Thyroid gland (tissue), 4 donors: ENCODE results near the gene HAP1.

Source experiments
- POLR2A ChIP-seq, 2 donors: fragments of 450-650 bp; IDR thresholded peaks; one replicate each; pipeline ENCODE4 v1.6.1; 2017; ENCODE audit warnings: antibody characterized with exemption in 2 of 2, mild to moderate bottlenecking in 2 of 2, moderate library complexity in 1 of 2
- TF ChIP-seq, protein P1 (sequence below), 6 experiments: fragments of 200-600 bp in 3 of 6; fragments of 450-650 bp in 3 of 6; sonication (generic) in 3 of 6; IDR thresholded peaks; one replicate each; pipeline ENCODE4 v1.5.1; 2016 to 2019; ENCODE audit warnings: antibody characterized with exemption in 6 of 6, mild to moderate bottlenecking in 2 of 6, inconsistent platforms in 1 of 6, moderate library complexity in 1 of 6

DNA sequence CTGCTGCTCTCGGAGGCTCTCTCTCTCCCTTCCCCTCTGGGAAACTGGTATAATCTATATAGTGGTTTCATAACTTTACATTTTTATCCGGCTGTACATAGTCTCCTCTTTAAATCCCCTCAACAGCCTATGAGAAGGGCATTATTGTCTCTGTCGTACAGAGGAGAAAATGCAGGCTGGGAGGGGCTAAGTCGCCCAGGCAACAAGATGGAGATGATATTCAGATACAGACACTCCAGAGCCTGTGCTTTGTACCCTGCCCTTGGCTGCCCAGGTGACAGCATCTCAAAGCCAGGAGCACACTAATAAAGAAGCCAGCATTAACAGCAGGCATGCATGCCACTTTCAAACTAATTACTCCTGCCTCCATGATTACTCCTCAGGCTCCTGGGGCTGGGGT is 50.4 kb downstream of the HAP1 start:
- TF ChIP-seq, protein P1, sequence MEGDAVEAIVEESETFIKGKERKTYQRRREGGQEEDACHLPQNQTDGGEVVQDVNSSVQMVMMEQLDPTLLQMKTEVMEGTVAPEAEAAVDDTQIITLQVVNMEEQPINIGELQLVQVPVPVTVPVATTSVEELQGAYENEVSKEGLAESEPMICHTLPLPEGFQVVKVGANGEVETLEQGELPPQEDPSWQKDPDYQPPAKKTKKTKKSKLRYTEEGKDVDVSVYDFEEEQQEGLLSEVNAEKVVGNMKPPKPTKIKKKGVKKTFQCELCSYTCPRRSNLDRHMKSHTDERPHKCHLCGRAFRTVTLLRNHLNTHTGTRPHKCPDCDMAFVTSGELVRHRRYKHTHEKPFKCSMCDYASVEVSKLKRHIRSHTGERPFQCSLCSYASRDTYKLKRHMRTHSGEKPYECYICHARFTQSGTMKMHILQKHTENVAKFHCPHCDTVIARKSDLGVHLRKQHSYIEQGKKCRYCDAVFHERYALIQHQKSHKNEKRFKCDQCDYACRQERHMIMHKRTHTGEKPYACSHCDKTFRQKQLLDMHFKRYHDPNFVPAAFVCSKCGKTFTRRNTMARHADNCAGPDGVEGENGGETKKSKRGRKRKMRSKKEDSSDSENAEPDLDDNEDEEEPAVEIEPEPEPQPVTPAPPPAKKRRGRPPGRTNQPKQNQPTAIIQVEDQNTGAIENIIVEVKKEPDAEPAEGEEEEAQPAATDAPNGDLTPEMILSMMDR (IDR thresholded peaks at IDR 0.05) = no peak
- no peak for TF ChIP-seq POLR2A (IDR thresholded peaks at IDR 0.05)
